CD4-positive, alpha-beta memory T cell (primary cell): Measurements from ENCODE around the gene PYROXD2. TPM values are rescaled to one million over a fixed set of nuclear protein-coding genes. Genes with fewer than 3 reads are reported as not detected.
A peak's percentile ranks its signal among the peaks of the same experiment; 100 is the strongest.

Source experiments
- CTCF ChIA-PET: fragments of 350-600 bp; sonication (Branson Sonifier 250); formaldehyde crosslinking; loops from one replicate; lab custom pipeline; 2021; ENCODE audit warnings: inconsistent platforms; ENCODE audit not compliant: partially characterized antibody; lab: Charles Lee
- POLR2A ChIA-PET: fragments of 350-600 bp; sonication (Branson Sonifier 250); formaldehyde crosslinking; loops from one replicate; lab custom pipeline; 2021; ENCODE audit not compliant: partially characterized antibody; lab: Charles Lee
- DNase-seq, 5 donors: peaks; one replicate each; pipeline versions ENCODE4 v3.0.0 to v3.0.0-alpha.2; 2020 to 2022; ENCODE audit warnings: mixed read lengths in 1 of 5
- H3K27ac ChIP-seq: one replicate; pipeline ENCODE4 v1.7.0; 2013; ENCODE audit warnings: low read depth, low read length
- H3K27me3 ChIP-seq: 2 replicates; pipeline ENCODE4 v1.7.0; 2013; ENCODE audit warnings: mild to moderate bottlenecking, low read length, moderate library complexity; ENCODE audit not compliant: insufficient read depth
- H3K36me3 ChIP-seq: 2 replicates; pipeline ENCODE4 v1.7.0; 2013; ENCODE audit warnings: mild to moderate bottlenecking, low read length, moderate library complexity; ENCODE audit not compliant: insufficient read depth
- H3K4me1 ChIP-seq: 2 replicates; pipeline ENCODE4 v1.7.0; 2013; ENCODE audit warnings: mild to moderate bottlenecking, low read length, moderate library complexity; ENCODE audit not compliant: insufficient read depth
- H3K4me3 ChIP-seq, 2 donors: one replicate each; pipeline ENCODE4 v1.7.0; 2013; ENCODE audit warnings: low read length in 2 of 2, mild to moderate bottlenecking in 1 of 2
- H3K9me3 ChIP-seq, 2 donors: one replicate each; pipeline ENCODE4 v1.7.0; 2013; ENCODE audit warnings: low read length in 2 of 2, control low read depth in 1 of 2; ENCODE audit not compliant: control insufficient read depth in 1 of 2
- H3K27ac Mint-ChIP-seq, 7 donors: one replicate each; pipeline ENCODE4 v1.8.0; 2020 to 2021; ENCODE audit warnings: mixed read lengths in 7 of 7, mild to moderate bottlenecking in 6 of 7, inconsistent platforms in 3 of 7, moderate library complexity in 3 of 7
- H3K27me3 Mint-ChIP-seq, 2 donors: one replicate each; pipeline ENCODE4 v1.8.0; 2020 to 2021; ENCODE audit warnings: mixed read lengths in 2 of 2
- H3K36me3 Mint-ChIP-seq, 2 donors: one replicate each; pipeline ENCODE4 v1.8.0; 2020 to 2021; ENCODE audit warnings: mixed read lengths in 2 of 2, inconsistent platforms in 1 of 2, mild to moderate bottlenecking in 1 of 2
- H3K4me1 Mint-ChIP-seq, 4 donors: one replicate each; pipeline ENCODE4 v1.8.0; 2020 to 2021; ENCODE audit warnings: mixed read lengths in 4 of 4, mild to moderate bottlenecking in 1 of 4
- H3K4me3 Mint-ChIP-seq, 8 donors: one replicate each; pipeline ENCODE4 v1.8.0; 2020 to 2021; ENCODE audit warnings: mixed read lengths in 8 of 8, mild to moderate bottlenecking in 7 of 8, moderate library complexity in 6 of 8, inconsistent platforms in 3 of 8
- H3K9me3 Mint-ChIP-seq, 8 donors: one replicate each; pipeline ENCODE4 v1.8.0; 2020 to 2021; ENCODE audit warnings: mixed read lengths in 8 of 8, mild to moderate bottlenecking in 5 of 8, inconsistent platforms in 3 of 8, moderate library complexity in 1 of 8
- intact Hi-C: fragments of 100-400 bp; cut with micrococcal nuclease; formaldehyde crosslinking; loops from one replicate; pipeline ENCODE4 v1.15.1; 2023
- polyA plus RNA-seq, 2 donors: library from polyadenylated mRNA; unstranded; fragments of 300-500 nt; fragmentation: Illumina TruSeq; gene quantifications; one replicate each; pipeline ENCODE4 v1.2.3, GENCODE V29; 2021
- total RNA-seq, 2 experiments: library from RNA; stranded (reverse); gene quantifications; one replicate each; pipeline ENCODE4 v1.2.3, GENCODE V29; 2021

PYROXD2 gene
- total and polyA plus RNA-seq, 4 experiments from 2014 or later: 0.98 to 36.6 (median 19.5) TPM

GRCh38 chr10:98400482-98400881 is 14.5 kb downstream of the PYROXD2 start:
- no peak overlapping the region for H3K27ac ChIP-seq
- no peaks in the 10 kb centered on the region for H3K9me3 Mint-ChIP-seq
- CTCF ChIA-PET: no interaction called here
- H3K27ac Mint-ChIP-seq: no peak overlapping the region
- POLR2A ChIA-PET: no interaction called here
- no peaks in the 10 kb centered on the region for H3K36me3 ChIP-seq
- no peaks in the 10 kb centered on the region for H3K4me1 ChIP-seq
- H3K27me3 Mint-ChIP-seq: peaks cover 0 to 1% of the 10 kb centered on the region in 2 donors
- no peaks in the 10 kb centered on the region for H3K9me3 ChIP-seq
- no peak overlapping the region for H3K4me3 Mint-ChIP-seq
- H3K4me1 Mint-ChIP-seq: peaks cover 0 to 6% (median 0%) of the 10 kb centered on the region in 4 donors
- no peak overlapping the region for H3K4me3 ChIP-seq
- DNase-seq: no peak
- peaks cover 13 to 39% of the 10 kb centered on the region in 2 donors for H3K36me3 Mint-ChIP-seq
- intact Hi-C loops: no loop called here
- H3K27me3 ChIP-seq: no peaks in the 10 kb centered on the region

GRCh38 chr10:98399784-98400183 is 15.2 kb downstream of the PYROXD2 start:
- H3K4me3 Mint-ChIP-seq: no peak overlapping the region
- H3K4me1 Mint-ChIP-seq: peaks cover 0 to 8% (median 0%) of the 10 kb centered on the region in 4 donors
- Histone ChIP-seq H3K27ac (no peak overlapping the region), H3K4me3 (no peak overlapping the region), H3K27me3 (no peaks in the 10 kb centered on the region), H3K4me1 (no peaks in the 10 kb centered on the region), H3K36me3 (no peaks in the 10 kb centered on the region), H3K9me3 (no peaks in the 10 kb centered on the region)
- peak overlapping the region in 1 of 7 donors; percentile 73 for H3K27ac Mint-ChIP-seq
- H3K9me3 Mint-ChIP-seq: no peaks in the 10 kb centered on the region
- H3K27me3 Mint-ChIP-seq: peaks cover 0 to 1% of the 10 kb centered on the region in 2 donors
- CTCF ChIA-PET: no interaction called here
- DNase-seq: no peak
- intact Hi-C loops: no loop called here
- POLR2A ChIA-PET: no interaction called here
- peaks cover 17 to 38% of the 10 kb centered on the region in 2 donors for H3K36me3 Mint-ChIP-seq

DNA sequence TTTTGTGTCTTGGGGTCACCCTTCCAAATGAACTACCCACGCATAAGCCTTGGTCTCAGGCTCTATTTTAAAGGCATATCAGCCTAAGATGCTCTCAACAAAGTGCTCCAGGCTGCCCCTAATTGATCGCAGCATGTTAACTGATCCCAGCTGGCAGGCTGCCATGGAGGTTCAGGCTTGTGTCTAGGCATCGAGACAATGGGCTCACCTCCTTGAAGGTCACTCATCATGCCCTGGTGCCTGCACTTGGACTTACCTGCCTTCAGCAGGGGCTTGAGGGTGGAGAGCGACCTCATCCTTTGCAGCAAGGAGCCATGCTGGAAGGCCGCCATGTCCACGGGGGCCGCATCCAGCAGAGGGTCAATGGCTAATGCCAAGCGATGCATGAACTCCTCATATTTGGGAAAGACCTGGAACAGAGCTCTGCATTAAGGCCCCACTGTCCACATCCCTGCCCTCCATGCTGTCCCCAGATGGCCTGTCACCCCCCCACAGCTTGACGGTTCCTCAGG is 17.8 kb downstream of the PYROXD2 start:
- POLR2A ChIA-PET: no interaction called here
- Histone ChIP-seq H3K27me3 (no peaks in the 10 kb centered on the region), H3K4me3 (no peak overlapping the region), H3K36me3 (no peaks in the 10 kb centered on the region), H3K4me1 (peaks cover 3% of the 10 kb centered on the region), H3K27ac (no peak overlapping the region), H3K9me3 (no peaks in the 10 kb centered on the region)
- H3K36me3 Mint-ChIP-seq: peaks cover 19 to 29% of the 10 kb centered on the region in 2 donors
- no peaks in the 10 kb centered on the region for H3K9me3 Mint-ChIP-seq
- H3K27me3 Mint-ChIP-seq: no peaks in the 10 kb centered on the region
- H3K27ac Mint-ChIP-seq: no peak overlapping the region
- DNase-seq: no peak
- CTCF ChIA-PET: interaction anchor here (0.6 kb wide), 1 partner anchor 29 kb away, joined by 3 read pairs; no protein-coding TSS in a partner anchor
- intact Hi-C loops: no loop called here
- no peak overlapping the region for H3K4me3 Mint-ChIP-seq
- peaks cover 4 to 25% (median 13%) of the 10 kb centered on the region in 4 donors for H3K4me1 Mint-ChIP-seq

- H3K36me3 Mint-ChIP-seq: peaks cover 19 to 29% of the 10 kb centered on the region in 2 donors
- no peaks in the 10 kb centered on the region for H3K9me3 Mint-ChIP-seq
- no peaks in the 10 kb centered on the region for H3K36me3 ChIP-seq
- no peaks in the 10 kb centered on the region for H3K27me3 Mint-ChIP-seq
- ChIA-PET POLR2A (no interaction called here), CTCF (no interaction called here)
- DNase-seq: no peak
- no peak overlapping the region for H3K4me3 Mint-ChIP-seq
- no peaks in the 10 kb centered on the region for H3K9me3 ChIP-seq
- H3K27ac ChIP-seq: no peak overlapping the region
- H3K4me1 ChIP-seq: peaks cover 10% of the 10 kb centered on the region
- no peak overlapping the region for H3K4me3 ChIP-seq
- intact Hi-C loops: no loop called here
- peaks cover 10 to 32% (median 20%) of the 10 kb centered on the region in 4 donors for H3K4me1 Mint-ChIP-seq
- no peak overlapping the region for H3K27ac Mint-ChIP-seq
- H3K27me3 ChIP-seq: no peaks in the 10 kb centered on the region
Measured at GRCh38 chr10:98396096-98397063, 18.6 kb downstream of the PYROXD2 start.

- H3K9me3 Mint-ChIP-seq: no peaks in the 10 kb centered on the region
- no peak overlapping the region for H3K4me3 Mint-ChIP-seq
- Histone ChIP-seq H3K4me3 (no peak overlapping the region), H3K36me3 (no peaks in the 10 kb centered on the region), H3K9me3 (no peaks in the 10 kb centered on the region), H3K4me1 (peaks cover 23% of the 10 kb centered on the region), H3K27me3 (no peaks in the 10 kb centered on the region), H3K27ac (no peak overlapping the region)
- peak overlapping the region in 3 of 7 donors; percentile 33 to 68 (median 58) for H3K27ac Mint-ChIP-seq
- H3K27me3 Mint-ChIP-seq: no peaks in the 10 kb centered on the region
- peaks cover 15 to 45% (median 31%) of the 10 kb centered on the region in 4 donors for H3K4me1 Mint-ChIP-seq
- intact Hi-C loops: no loop called here
- ChIA-PET CTCF (no interaction called here), POLR2A (no interaction called here)
- no peak for DNase-seq
- peaks cover 19 to 28% of the 10 kb centered on the region in 2 donors for H3K36me3 Mint-ChIP-seq
Measured at GRCh38 chr10:98394851-98395440, 20.0 kb downstream of the PYROXD2 start.

GRCh38 chr10:98391578-98391991 is 23.4 kb downstream of the PYROXD2 start:
- peak in 1 of 5 donors; percentile 28 for DNase-seq
- no peaks in the 10 kb centered on the region for H3K36me3 ChIP-seq
- H3K9me3 ChIP-seq: no peaks in the 10 kb centered on the region
- peaks cover 23% of the 10 kb centered on the region for H3K4me1 ChIP-seq
- H3K4me3 ChIP-seq: no peak overlapping the region
- intact Hi-C loops: no loop called here
- H3K36me3 Mint-ChIP-seq: peaks cover 16 to 17% of the 10 kb centered on the region in 2 donors
- ChIA-PET POLR2A (interaction anchor here (0.7 to 1.4 kb wide), 2 partner anchors 22 to 24 kb away, joined by 3 read pairs; partner anchors contain the start of gene PYROXD2), CTCF (interaction anchor here (1.5 kb wide), 1 partner anchor 34 kb away, joined by 4 read pairs; no protein-coding TSS in a partner anchor)
- H3K27ac ChIP-seq: no peak overlapping the region
- peak overlapping the region; percentile 1 to 85 (median 52) for H3K27ac Mint-ChIP-seq
- H3K27me3 Mint-ChIP-seq: no peaks in the 10 kb centered on the region
- no peaks in the 10 kb centered on the region for H3K27me3 ChIP-seq
- no peaks in the 10 kb centered on the region for H3K9me3 Mint-ChIP-seq
- peak overlapping the region; percentile 39 to 85 (median 81) for H3K4me3 Mint-ChIP-seq
- peaks cover 17 to 51% (median 39%) of the 10 kb centered on the region in 4 donors for H3K4me1 Mint-ChIP-seq
